GM12801 (cell line): ENCODE results near the gene TINAG.

ENCODE experiments used
- CTCF ChIP-seq: IDR thresholded peaks from one replicate; pipeline ENCODE4 v1.5.1; 2011; ENCODE audit warnings: control low read depth; ENCODE audit not compliant: insufficient read length; ENCODE audit errors: extremely low read depth

Gene TINAG

GRCh38 chr6:54273214-54273820 is 34.9 kb upstream of the TINAG start:
- no peak for TF ChIP-seq CTCF

- no peak for TF ChIP-seq CTCF
Measured at GRCh38 chr6:54274383-54274782, 33.9 kb upstream of the TINAG start.

GRCh38 chr6:54282186-54282585 is 26.1 kb upstream of the TINAG start:
- no peak for TF ChIP-seq CTCF

GRCh38 chr6:54284161-54284860 is 23.9 kb upstream of the TINAG start:
- no peak for TF ChIP-seq CTCF

- no peak for TF ChIP-seq CTCF
Measured at GRCh38 chr6:54285595-54285994, 22.6 kb upstream of the TINAG start.

GRCh38 chr6:54286141-54286540 is 22.1 kb upstream of the TINAG start:
- no peak for TF ChIP-seq CTCF

GRCh38 chr6:54288474-54288873 is 19.8 kb upstream of the TINAG start:
- TF ChIP-seq CTCF, result no peak

- TF ChIP-seq CTCF, result no peak
Measured at GRCh38 chr6:54289426-54289825, 18.8 kb upstream of the TINAG start.
